NCI-H146 treated with DMSO at 0.1 percent for 48 hours (cell line): Measurements from ENCODE around the gene TNS3.
"Not testable (repeated sequence)": the region's sequence is repeated elsewhere in the genome, so short reads cannot be mapped to it uniquely, and the experiment has no call there.

ENCODE experiments used
- DNase-seq: peaks from one replicate; lab custom pipeline; 2025; ENCODE audit not compliant: unreplicated experiment; lab: John Stamatoyannopoulos, UW

The TNS3 gene

DNA sequence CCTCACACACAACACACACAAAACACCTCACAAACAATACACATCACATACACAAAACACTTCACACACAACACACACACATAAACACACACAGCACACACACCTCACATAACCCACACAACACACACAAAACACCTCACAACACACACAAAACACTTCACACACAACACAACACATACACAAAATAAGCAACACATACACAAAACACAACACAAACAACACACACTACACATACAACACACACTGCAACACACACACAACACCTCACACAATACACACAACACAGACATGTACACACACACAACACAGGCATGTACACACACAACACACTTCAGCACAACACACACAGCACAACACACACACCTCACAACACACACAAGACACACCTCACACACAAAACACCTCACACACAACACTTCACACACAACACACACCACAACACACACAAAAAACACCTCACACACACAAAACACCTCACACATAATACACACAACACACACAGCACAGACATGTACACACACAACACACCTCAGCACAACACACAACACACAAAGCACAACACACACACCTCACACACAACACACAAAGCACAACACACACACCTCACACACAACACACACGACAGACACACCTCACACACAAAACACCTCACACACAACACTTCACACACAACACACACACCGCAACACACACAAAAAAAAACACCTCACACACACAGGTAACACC lies 107.5 kb downstream of the TNS3 start:
- DNase-seq: no peak

DNA sequence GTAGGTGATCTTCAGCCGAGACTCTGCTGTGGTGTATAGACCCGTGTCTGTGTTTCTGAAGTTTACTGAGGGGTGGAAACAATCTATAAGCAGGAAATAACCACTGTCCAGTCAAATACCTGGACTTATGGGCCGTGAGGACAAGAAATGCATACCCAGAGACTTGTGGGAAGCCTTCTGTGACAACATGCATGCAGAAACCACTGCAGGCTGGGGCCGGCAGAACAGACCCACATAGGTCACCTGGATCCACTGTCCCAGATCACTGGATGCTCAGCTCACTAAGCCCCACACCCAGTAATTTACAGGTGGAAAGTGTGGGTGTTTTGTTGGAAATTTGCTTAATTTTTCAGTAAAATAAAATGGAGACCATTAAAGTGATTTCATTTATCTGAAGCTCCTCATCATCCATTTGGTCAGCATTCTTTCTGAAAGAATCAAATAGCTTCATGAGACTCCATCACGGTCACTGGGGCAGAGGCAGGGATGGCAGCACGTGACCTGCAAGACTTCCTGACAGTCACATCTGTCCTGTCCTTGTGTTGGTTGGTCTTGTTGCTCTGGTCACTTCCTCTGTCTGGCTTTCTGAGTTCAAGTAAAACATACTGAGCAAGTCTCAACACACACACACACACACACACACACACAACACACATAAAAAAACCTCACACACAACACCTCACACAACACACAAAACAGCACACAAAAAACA lies 108.3 kb downstream of the TNS3 start:
- no peak for DNase-seq

DNA sequence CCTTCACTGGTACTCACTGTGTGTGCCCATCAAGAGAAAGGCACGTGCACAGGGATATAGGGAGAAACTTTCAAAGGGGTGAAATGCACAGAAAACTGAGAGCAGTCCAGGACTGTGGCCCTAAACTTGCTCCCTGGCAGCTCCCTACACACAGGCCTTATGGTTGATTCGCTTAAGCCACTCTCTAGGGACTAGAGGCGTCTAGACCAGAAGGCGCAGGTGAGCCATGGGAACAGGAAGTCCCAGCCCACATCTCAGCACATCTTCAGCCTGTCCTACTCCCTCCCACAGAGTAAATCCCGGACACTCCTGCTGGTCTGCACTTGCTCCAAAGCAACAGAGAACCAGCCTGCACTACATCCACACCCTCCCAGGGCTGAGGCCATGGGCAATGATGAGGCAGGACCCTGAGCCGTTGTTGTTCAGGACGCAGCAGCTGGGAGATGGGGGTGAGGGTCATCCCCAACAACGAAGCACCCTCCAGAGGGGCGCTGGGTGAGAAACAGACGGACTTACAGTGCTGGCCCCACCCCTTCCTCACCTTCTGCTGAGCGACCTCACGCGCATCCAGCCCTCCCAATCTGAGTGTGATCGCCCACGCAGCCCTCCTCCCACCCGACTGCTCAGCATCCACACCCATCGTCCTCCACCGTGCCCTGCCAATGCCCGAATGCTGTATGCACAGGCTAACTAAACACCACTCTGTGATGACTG lies 109.3 kb downstream of the TNS3 start:
- no peak for DNase-seq

DNA sequence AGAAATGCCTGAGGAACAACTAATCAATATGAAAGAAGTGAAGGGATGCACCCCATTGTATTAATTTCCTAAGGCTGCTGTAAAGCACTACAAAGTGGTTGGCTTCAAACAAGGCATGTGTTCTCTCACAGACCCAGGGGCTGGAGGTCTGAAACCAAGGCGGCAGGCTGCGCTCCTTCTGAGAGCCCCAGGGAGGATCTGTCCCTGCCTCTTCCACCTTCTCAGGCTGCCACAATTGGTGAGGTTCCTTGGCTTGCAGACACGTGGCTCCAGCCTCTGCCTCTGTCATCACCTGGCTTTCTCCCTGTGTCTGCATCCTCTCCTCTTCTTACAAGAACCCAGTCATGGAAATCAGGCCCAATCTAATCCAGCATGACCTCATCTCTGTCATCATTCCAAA lies 110.1 kb downstream of the TNS3 start:
- DNase-seq: no peak

DNA sequence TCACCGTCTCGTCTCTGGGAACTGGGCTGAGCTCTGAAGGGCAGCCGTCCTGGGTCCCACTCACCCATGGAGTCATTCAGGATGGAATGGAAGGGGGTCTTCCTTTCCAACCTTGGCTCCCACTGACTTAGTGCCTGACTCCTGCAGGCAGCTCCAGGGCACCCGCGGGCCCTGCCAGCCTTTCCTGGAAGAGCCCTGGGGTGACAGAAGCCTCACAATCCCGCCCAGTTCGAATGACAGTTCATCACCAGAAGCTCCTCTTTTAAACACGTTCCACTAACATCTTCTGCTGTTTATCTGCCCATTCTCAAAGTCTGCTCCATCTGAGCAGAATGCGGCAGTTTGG lies 110.6 kb downstream of the TNS3 start:
- no peak for DNase-seq

DNA sequence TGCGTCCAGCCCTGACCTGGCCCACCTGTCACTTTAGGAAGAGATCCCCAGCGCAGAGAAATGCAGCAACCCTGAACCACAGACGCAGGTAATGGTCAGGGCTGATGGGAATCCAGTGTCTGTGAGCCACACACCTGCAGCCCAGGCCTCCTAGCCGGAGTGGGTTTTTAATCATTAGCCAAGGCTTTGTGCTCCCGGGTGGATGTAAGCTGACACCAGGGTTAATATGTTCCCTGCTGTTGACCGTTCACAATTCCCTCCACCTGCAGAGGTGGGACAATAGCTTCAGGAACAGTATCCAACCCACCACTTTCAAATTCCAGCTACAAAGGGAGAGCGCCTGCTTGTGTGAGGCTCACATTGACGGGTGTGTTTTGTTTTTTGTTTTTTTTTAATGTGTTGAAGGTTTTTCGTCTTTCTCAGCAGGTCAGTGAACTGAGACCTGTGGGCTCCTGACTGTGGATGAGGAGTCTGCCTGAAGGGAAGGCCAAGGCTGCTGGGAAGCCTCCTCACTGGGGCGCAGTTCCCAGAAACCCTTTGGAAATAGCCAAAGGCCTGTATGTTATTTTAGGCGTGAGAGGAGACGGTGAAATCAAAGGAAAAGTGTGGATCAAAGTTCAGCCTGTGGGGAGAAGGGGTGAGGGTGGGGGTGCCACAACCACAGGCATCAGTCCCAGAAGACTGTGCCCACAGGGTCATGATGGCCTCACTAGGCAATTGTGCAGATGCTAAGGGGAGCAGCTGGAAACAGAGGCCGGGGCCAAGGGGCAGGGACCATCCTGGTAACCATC lies 111.1 kb downstream of the TNS3 start:
- peak; percentile 97 for DNase-seq

DNA sequence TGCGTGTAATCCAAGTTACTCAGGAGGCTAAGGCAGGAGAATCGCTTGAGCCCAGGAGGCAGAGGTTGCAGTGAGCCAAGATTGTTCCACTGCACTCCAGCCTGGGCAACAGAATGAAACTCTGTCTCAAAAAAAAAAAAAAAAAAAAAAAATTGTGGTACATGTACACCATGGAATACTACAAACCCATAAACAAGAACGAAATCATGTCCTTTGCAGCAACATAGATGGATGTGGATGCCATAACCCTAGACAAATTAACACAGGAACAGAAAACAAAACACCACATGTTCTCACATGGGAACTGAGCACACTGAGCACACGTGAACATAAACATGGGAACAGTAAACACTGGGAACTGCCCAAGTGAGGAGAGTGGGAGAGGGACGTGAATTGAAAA lies 112.1 kb downstream of the TNS3 start:
- not testable (repeated sequence) for DNase-seq

DNA sequence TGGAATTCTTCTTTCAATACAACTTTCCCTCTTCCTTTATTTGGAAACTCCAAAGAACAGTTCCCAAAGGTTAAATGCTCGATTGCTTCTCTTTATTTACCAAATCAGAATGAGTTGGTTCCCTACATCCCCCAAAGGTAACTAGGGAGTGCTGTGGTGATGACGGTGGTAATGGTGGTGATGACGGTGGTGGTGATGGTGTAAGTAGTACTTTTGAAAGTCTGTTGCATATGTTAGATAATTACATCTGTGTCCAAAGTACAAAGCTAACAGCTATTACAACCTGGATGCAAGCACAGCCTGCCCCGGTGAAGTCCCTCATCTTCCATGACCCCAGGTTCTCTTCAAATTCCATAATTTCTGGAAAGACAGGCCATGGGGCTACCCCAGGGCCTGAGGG lies 115.1 kb downstream of the TNS3 start:
- DNase-seq: no peak

DNA sequence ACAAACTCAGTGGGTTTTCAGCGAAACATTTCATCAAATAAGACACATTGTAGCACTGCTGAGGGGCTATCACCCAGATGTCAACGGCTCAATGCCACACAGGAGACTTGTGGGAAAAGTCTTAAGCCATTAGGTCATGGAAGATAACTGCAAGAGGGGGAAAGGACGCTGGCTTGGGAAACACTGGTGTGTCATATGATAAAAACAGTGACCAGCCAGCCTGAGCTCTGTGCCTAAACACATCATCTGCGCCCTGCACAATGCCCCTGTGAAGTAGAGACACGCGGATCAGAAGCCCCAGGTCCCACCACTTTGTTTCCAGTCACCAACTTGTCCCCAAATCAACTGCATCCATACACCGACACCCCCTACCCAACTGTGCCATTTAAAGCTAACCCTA lies 116.7 kb downstream of the TNS3 start:
- no peak for DNase-seq

DNA sequence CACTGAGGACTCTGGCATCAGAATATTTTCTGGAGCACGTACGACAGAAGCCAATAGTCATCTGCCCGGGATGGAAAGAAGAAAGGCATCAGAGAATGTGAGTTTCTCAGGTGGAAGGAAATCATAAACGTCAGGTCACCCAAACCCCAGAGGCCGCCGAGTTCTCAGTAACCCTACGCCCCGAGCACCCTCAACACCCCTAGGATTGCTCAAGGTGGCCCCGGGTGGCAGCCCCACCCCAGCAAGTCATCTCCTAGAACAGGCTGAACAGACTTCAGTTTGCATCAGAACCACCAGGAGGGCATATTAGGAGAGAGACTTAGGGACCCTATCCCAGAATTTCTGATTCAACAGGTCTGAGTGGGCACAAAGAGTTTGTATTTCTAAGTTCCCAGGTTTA lies 117.6 kb downstream of the TNS3 start:
- no peak for DNase-seq

DNA sequence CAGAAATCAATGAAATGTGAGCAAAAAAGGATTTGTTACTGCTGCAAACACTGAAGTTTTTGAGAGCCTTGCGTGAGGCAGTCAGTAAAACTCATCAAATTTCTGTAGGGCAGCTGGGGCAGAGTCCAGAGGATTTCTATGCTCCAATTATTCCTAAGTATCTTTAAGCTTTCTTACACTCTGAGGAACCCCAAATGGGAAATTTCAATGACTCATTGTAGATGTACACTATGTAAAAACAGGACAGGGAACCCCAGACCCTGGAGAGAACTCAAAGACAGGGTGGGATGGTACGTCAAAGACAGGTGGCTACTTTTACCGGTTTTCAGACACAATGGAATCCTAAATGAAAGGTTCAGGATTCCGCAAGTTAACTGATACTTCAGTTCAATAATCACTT lies 120.2 kb downstream of the TNS3 start:
- DNase-seq: no peak

DNA sequence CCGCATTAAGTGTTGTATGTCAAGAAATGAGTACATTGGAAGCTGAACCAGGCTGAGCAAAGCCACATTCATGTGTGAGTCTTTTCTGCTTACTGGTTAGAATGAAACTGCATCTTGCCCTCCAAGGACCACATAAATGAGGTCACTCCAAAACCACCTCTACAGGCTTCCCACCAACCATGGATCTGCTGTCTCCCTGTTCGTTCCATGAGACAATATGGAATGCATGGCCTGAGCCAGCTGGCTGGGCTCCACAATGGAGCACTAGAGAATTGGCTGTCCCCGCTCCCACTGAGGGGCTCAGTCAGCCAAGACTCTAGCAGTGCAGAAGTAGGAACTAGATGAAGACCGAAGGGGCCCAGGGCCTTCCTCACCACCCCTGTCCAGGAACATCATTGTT lies 120.8 kb downstream of the TNS3 start:
- DNase-seq: no peak

DNA sequence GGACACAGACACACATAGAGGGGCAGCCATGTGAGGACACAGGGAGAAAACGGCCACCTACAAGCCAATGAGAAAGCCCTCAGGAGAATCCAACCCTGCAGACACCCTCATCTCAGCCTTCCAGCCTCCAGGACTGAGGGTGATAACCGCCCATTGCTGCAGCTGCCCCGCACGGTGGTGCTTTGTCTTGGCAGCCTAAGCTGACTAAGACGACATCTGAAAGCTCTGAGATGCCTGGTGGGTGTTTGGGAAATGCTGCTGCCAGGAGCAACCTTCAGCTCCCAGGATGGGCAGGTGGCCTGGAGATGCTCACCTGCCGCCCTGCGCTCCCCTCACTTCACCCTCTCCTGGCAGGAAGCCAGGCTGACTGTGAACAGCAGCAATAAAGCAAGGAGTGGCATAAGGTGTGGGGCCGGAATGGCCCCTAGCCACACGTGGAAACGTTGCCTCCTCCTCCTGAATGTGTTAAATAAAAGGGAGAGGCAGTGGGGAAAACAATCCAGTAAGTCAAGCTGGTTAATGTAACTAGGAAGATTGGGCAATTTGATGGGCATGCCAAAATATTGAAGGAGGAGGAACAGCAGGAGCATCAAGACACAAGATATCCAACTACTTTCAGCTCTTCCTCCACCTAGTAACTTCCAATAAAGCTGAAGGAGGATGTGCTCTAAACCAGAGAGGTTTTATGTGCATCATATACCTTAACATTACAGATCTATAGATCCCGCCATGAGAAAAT lies 121.5 kb downstream of the TNS3 start:
- DNase-seq: peak; percentile 93

DNA sequence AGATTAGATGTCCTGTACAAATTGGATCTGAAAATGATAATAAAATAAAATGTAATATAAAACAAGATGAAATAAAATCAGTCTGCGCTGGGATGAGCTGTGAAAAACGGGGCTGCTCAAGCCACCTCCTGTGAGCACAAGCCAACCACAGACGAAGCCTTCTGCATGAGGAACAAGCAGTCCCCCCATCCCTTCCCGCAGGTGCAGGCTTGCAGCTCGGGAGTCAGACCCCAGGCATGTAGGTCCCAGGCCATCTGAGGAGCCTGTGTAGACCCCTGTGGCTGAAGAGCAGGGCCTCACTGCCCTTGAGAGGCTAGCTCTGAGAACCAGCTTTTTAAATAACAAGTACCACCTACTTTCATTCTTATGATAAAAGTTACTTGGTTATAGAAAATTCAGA lies 123.4 kb downstream of the TNS3 start:
- DNase-seq: no peak

DNA sequence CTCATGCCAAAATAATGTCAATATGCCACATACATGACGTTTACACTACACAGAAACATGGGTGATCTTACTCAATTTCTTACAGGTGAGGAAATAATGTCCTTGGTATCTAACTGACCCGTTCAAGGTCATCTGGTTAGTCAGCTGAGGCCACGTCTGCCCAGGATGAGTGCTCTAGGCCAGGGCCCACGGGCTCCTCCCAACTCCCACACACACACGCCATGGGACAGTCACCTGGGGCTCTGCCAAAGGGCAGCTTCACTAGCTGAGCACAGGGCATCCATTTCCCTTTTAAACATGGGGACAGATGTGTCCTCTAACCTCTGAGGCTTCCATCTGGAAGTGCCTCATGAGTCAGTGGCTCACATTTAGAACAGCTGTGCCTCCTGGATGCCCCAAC lies 123.9 kb downstream of the TNS3 start:
- no peak for DNase-seq

DNA sequence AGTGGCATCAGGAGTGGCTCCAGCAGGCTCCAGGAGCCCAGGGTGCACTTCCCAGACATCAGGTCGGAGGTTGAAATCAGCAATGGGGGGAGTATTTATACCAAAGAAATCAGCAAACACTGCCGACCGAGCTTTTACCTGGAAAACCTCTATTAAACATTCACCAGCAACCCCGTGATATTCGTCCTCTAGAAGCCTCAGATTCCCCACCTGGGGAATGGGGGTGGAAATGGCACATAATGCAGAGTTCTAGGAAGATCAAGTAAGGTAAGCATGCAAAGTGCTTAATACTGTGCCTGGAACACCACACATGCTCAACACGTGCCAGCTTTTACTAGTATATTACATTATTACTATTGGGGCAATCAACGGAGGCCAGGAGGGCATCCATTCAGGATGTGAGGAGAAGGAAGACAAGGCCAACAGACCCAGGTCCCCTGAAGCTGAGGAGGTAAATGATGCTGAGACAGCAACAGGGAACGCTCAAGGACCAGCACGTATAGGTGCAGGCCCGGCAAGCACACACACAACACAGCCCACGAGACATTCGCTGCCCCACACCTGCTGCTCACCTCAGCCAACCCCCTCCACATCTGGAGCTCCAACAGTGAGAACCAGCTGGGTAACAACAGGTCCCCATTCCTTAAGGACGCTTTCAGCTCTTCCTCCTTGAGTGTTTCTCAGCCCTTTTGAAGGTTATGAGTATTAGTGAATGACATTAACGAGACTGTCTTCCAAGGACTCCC lies 125.5 kb downstream of the TNS3 start:
- DNase-seq: no peak

DNA sequence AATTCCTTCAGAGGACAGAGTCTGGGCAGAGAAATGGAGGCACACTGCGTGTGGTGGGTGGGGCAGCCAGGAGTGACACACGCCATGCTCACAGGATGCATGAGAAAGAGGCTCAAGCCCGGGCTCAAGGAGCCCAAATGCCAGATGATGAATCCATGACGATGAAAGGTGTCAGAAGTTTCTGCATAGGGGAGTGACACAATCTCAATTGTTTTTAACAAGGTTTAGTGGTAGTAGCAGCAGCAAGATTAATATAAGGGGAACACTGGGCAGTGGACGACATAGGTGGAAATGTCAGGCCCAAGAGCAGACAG lies 126.1 kb downstream of the TNS3 start:
- no peak for DNase-seq

DNA sequence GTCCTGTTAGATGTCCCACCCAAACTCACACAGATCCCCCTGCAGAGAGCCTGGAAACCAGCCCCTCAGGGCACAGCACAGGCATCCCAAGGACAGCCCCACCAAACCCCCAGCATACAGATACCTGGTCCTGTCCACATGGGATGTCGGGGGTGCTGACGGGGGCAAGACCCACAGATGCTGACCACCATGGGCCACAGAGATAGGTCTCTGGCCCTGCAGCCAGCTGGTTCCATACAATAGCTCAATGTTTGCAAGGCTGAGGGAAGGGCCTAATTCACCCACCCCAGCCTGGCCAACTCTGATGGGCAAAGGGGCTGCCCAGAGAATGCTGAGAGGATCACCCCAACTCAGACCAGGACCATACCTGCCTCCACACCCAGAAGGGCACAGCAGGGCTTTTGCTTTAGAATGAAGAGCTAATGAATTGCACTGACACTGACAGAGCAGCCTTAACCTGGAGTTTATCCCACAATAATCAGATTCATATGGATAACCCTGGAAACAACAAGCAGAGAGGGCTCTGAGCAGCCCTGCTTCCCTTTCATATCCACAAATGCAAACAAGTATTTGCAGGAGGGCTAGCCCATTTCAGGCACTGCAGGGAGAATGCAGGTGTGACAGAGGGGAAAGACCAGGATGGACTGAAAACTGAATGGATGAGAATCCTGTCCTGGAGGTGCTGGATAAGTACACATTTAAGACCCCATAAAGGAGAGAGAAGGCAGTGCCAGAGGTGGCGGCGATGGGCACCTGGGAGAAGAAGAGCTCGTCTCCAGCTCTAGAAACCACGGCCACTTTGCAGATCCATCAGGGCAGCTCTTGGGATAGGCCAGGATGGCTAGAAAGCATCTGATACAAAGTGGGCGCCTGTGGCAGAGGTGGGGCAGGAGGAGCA lies 126.7 kb downstream of the TNS3 start:
- no peak for DNase-seq
